ENCODE data around the gene C11orf21.

Gene C11orf21

GRCh38 chr11:2258501-2259465 lies 42.9 kb downstream of the C11orf21 start:
- no peak for DNase-seq

- no peak for DNase-seq
These were observed 44.6 kb downstream of the C11orf21 start for GRCh38 chr11:2256951-2257700.

- DNase-seq = no peak
These were observed 45.3 kb downstream of the C11orf21 start for GRCh38 chr11:2256293-2256913.

GRCh38 chr11:2252018-2252417 lies 49.7 kb downstream of the C11orf21 start:
- no peak for DNase-seq

- DNase-seq = no peak
These were observed 50.6 kb downstream of the C11orf21 start for GRCh38 chr11:2251138-2251537.

GRCh38 chr11:2250485-2250884 lies 51.2 kb downstream of the C11orf21 start:
- no peak for DNase-seq

GRCh38 chr11:2250041-2250440 lies 51.7 kb downstream of the C11orf21 start:
- DNase-seq = no peak

- no peak for DNase-seq
These were observed 52.4 kb downstream of the C11orf21 start for GRCh38 chr11:2249189-2249916.

- DNase-seq = no peak
These were observed 53.0 kb downstream of the C11orf21 start for GRCh38 chr11:2248762-2249161.

GRCh38 chr11:2248242-2248641 lies 53.5 kb downstream of the C11orf21 start:
- no peak for DNase-seq

GRCh38 chr11:2247496-2247895 lies 54.2 kb downstream of the C11orf21 start:
- DNase-seq = no peak
